Lung (tissue), 12 donors: Measurements from ENCODE around the gene PXN. TPM values are rescaled to one million over a fixed set of nuclear protein-coding genes. Genes with fewer than 3 reads are reported as not detected.
A peak's percentile ranks its signal among the peaks of the same experiment; 100 is the strongest.

Experiments used
- ATAC-seq: fragments of 200-7000 bp; cut with Tn5 transposase; one replicate; pipeline ENCODE4 v1.9.1; 2020; ENCODE audit warnings: moderate number of reproducible peaks; ENCODE audit not compliant: insufficient read depth, low FRiP score
- DNase-seq, 3 donors: peaks; one replicate each; pipeline ENCODE4 v3.0.0-alpha.2; 2013 to 2017
- H3K27ac ChIP-seq, 2 donors: one replicate each; pipeline ENCODE4 v1.5.1; 2013; ENCODE audit warnings: mild to moderate bottlenecking in 2 of 2, moderate library complexity in 2 of 2, control low read depth in 1 of 2, inconsistent platforms in 1 of 2, low read depth in 1 of 2, low read length in 1 of 2
- H3K27me3 ChIP-seq, 3 donors: one replicate each; pipeline ENCODE4 v1.5.1; 2013; ENCODE audit warnings: low read length in 2 of 3; ENCODE audit not compliant: control insufficient read depth in 3 of 3, insufficient read depth in 3 of 3
- H3K36me3 ChIP-seq, 4 donors: one replicate each; pipeline ENCODE4 v1.5.1; 2013; ENCODE audit warnings: low read length in 4 of 4, mild to moderate bottlenecking in 1 of 4, moderate library complexity in 1 of 4; ENCODE audit not compliant: control insufficient read depth in 4 of 4, insufficient read depth in 4 of 4
- H3K4me1 ChIP-seq, 5 donors: one replicate each; pipeline ENCODE4 v1.5.1; 2013; ENCODE audit warnings: low read length in 5 of 5, mild to moderate bottlenecking in 2 of 5, moderate library complexity in 1 of 5; ENCODE audit not compliant: control insufficient read depth in 5 of 5, insufficient read depth in 5 of 5
- H3K4me3 ChIP-seq: one replicate; pipeline ENCODE4 v1.5.1; 2013; ENCODE audit warnings: mild to moderate bottlenecking, control low read depth, moderate library complexity
- H3K9ac ChIP-seq, 2 donors: one replicate each; pipeline ENCODE4 v1.5.1; 2013; ENCODE audit warnings: low read length in 2 of 2, control low read depth in 1 of 2; ENCODE audit not compliant: insufficient read depth in 1 of 2
- H3K9me3 ChIP-seq, 4 donors: one replicate each; pipeline ENCODE4 v1.5.1; 2013; ENCODE audit warnings: low read length in 3 of 4, mild to moderate bottlenecking in 1 of 4, moderate library complexity in 1 of 4; ENCODE audit not compliant: control insufficient read depth in 4 of 4, insufficient read depth in 3 of 4
- WGBS, 2 donors: extraction: QIAGEN DNeasy Blood & Tissue Kit; methylation state at CpG; one replicate each; pipeline ENCODE4 v1.1.7; 2013; 5-methylcytosine and 5-hydroxymethylcytosine counted together
- polyA plus RNA-seq, 2 donors: library from polyadenylated mRNA; stranded (reverse); fragments of 200-250 nt; gene quantifications; one replicate each; pipeline ENCODE4 v1.2.1, GENCODE V29; 2013
- total RNA-seq, 2 donors: library from RNA; depleted of rRNA in 1 of 2; stranded (reverse); fragments of >200 nt in 1 of 2; gene quantifications; one replicate each; pipeline ENCODE4 v1.2.1, GENCODE V29; 2014 to 2021
- TF ChIP-seq, protein P1 (sequence below): IDR thresholded peaks from 2 replicates; pipeline ENCODE4 v1.5.1; 2012; ENCODE audit warnings: mild to moderate bottlenecking; ENCODE audit errors: control extremely low read depth, extremely low read depth
- donor health status: control.
- donor health status: control.
- donor health status: Bipolar disorder and iron deficiency.
- donor health status: healthy.
- donor health status: DM: yes; HTN: yes; CAD: no.

Gene PXN
- total and polyA plus RNA-seq, 4 donors, result 81.1 to 117 (median 90.6) TPM

DNA sequence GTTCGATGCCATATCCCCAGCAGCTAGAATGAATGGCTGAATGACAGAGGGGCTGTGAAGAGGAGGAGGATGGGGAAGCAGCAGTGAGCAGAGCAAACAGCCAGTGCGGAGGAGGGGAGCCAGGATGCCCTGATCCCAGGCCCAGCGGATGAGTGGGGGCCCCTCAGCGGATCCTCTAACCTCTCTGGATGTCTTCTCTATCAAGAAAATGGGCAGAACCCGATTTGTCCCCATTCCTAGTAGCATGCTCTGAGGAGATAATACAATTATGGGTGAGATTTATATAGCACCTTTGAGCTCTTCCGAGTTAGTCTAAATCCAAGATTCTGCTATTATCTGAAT is 34.6 kb downstream of the PXN start:
- peaks cover 0 to 7% (median 1%) of the 10 kb centered on the region in 4 donors for H3K36me3 ChIP-seq
- no peak overlapping the region for H3K4me3 ChIP-seq
- H3K27ac ChIP-seq, result peak overlapping the region; percentile 89 to 93
- TF ChIP-seq, protein P1, sequence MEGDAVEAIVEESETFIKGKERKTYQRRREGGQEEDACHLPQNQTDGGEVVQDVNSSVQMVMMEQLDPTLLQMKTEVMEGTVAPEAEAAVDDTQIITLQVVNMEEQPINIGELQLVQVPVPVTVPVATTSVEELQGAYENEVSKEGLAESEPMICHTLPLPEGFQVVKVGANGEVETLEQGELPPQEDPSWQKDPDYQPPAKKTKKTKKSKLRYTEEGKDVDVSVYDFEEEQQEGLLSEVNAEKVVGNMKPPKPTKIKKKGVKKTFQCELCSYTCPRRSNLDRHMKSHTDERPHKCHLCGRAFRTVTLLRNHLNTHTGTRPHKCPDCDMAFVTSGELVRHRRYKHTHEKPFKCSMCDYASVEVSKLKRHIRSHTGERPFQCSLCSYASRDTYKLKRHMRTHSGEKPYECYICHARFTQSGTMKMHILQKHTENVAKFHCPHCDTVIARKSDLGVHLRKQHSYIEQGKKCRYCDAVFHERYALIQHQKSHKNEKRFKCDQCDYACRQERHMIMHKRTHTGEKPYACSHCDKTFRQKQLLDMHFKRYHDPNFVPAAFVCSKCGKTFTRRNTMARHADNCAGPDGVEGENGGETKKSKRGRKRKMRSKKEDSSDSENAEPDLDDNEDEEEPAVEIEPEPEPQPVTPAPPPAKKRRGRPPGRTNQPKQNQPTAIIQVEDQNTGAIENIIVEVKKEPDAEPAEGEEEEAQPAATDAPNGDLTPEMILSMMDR, result no peak
- ATAC-seq (no peak), DNase-seq (no peak)
- H3K27me3 ChIP-seq, result no peaks in the 10 kb centered on the region
- WGBS, 2 donors, result 23 to 45% methylated on average over 6 of the region's 6 CpGs
- peak overlapping the region in 1 of 2 donors; percentile 59 for H3K9ac ChIP-seq
- peaks cover 37 to 81% (median 64%) of the 10 kb centered on the region in 5 donors for H3K4me1 ChIP-seq
- no peaks in the 10 kb centered on the region for H3K9me3 ChIP-seq

- no peak overlapping the region for H3K4me3 ChIP-seq
- DNase-seq, result peak; percentile 36 to 72 (median 39)
- H3K4me1 ChIP-seq, result peaks cover 34 to 81% (median 61%) of the 10 kb centered on the region in 5 donors
- H3K36me3 ChIP-seq, result peaks cover 0 to 7% (median 1%) of the 10 kb centered on the region in 4 donors
- no peaks in the 10 kb centered on the region for H3K27me3 ChIP-seq
- TF ChIP-seq, protein P1, result no peak
- H3K9me3 ChIP-seq, result no peaks in the 10 kb centered on the region
- ATAC-seq, result no peak
- H3K27ac ChIP-seq, result peak overlapping the region; percentile 89 to 93
- WGBS, 2 donors, result 22 to 33% methylated on average over 9 of the region's 9 CpGs
- peak overlapping the region in 1 of 2 donors; percentile 59 for H3K9ac ChIP-seq
These were observed 35.1 kb downstream of the PXN start for GRCh38 chr12:120230326-120230973.

GRCh38 chr12:120229487-120230325 is 35.8 kb downstream of the PXN start:
- no peaks in the 10 kb centered on the region for H3K9me3 ChIP-seq
- TF ChIP-seq, protein P1, result no peak
- H3K27me3 ChIP-seq, result no peaks in the 10 kb centered on the region
- H3K4me1 ChIP-seq, result peaks cover 29 to 81% (median 53%) of the 10 kb centered on the region in 5 donors
- no peak overlapping the region for H3K4me3 ChIP-seq
- peak overlapping the region in 1 of 2 donors; percentile 34 for H3K9ac ChIP-seq
- DNase-seq (peak in 2 of 3 donors; percentile 44 to 65), ATAC-seq (no peak)
- peaks cover 0 to 7% (median 1%) of the 10 kb centered on the region in 4 donors for H3K36me3 ChIP-seq
- H3K27ac ChIP-seq, result peak overlapping the region; percentile 88 to 89
- 47 to 60% methylated on average over 12 of the region's 12 CpGs for WGBS, 2 donors
